ENCODE measurements around the gene SOX30. TPM values are rescaled to one million over a fixed set of nuclear protein-coding genes. Genes with fewer than 3 reads are reported as not detected.

Gene SOX30
- total RNA-seq, 2 experiments from 2014 or later: not detected

DNA sequence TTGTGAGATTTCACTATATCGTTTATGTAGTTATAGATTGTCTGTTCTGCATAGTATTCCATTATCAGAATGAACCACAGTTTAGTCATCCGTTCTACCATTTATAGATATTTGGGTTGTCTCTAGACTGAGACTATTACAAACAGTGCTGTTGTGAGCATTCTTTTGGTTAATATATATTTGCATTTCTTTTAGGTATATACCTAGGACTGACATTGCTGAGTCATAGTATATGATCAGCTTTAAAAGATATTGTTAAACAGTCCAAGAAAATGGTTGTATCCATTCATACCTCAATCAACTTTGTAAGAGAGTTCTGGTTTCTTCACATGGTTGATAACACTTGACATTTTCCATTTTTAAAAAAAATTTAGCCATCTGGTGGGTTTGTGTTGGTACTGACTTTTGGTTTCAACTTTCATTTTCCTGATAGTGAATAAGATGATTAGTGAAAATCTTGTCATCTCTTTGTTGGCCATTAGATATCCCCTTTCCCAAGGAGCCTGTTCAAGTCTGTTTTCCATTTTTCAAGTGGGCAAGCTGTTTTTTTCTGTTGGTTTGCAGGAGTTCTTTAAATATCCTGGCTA, 53.8 kb downstream of the SOX30 start:
- Histone ChIP-seq H3K27ac (ENCODE audit: low read depth in 1 of 2, low read length in 2 of 2) (no peak overlapping the region), H3K36me3 (ENCODE audit: insufficient read depth, low read length) (no peaks in the 10 kb centered on the region), H3K4me1 (ENCODE audit: insufficient read depth, low read length) (peaks cover 54% of the 10 kb centered on the region), H3K9me3 (ENCODE audit: control insufficient read depth in 1 of 2, insufficient read depth in 1 of 2, low read length in 2 of 2) (no peaks in the 10 kb centered on the region), H3K27me3 (ENCODE audit: control insufficient read depth in 1 of 2, insufficient read depth in 2 of 2, low read length in 2 of 2) (no peaks in the 10 kb centered on the region), H3K4me3 (ENCODE audit: low read length) (no peak overlapping the region)
- Mint-ChIP-seq H3K4me1 (ENCODE audit: low read depth) (peaks cover 67% of the 10 kb centered on the region), H3K4me3 (no peak overlapping the region), H3K36me3 (ENCODE audit: low read depth) (no peaks in the 10 kb centered on the region), H3K9me3 (no peaks in the 10 kb centered on the region), H3K27ac (no peak overlapping the region), H3K27me3 (no peaks in the 10 kb centered on the region)
- ChIA-PET CTCF (no interaction called here), POLR2A (no interaction called here)
- intact Hi-C loops (cut with DNase I, micrococcal nuclease): no loop called here
- DNase-seq (no peak), ATAC-seq (ENCODE audit: poor library complexity) (no peak)
- TF ChIP-seq, protein P1, sequence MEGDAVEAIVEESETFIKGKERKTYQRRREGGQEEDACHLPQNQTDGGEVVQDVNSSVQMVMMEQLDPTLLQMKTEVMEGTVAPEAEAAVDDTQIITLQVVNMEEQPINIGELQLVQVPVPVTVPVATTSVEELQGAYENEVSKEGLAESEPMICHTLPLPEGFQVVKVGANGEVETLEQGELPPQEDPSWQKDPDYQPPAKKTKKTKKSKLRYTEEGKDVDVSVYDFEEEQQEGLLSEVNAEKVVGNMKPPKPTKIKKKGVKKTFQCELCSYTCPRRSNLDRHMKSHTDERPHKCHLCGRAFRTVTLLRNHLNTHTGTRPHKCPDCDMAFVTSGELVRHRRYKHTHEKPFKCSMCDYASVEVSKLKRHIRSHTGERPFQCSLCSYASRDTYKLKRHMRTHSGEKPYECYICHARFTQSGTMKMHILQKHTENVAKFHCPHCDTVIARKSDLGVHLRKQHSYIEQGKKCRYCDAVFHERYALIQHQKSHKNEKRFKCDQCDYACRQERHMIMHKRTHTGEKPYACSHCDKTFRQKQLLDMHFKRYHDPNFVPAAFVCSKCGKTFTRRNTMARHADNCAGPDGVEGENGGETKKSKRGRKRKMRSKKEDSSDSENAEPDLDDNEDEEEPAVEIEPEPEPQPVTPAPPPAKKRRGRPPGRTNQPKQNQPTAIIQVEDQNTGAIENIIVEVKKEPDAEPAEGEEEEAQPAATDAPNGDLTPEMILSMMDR (IDR thresholded peaks at IDR 0.05): no peak

DNA sequence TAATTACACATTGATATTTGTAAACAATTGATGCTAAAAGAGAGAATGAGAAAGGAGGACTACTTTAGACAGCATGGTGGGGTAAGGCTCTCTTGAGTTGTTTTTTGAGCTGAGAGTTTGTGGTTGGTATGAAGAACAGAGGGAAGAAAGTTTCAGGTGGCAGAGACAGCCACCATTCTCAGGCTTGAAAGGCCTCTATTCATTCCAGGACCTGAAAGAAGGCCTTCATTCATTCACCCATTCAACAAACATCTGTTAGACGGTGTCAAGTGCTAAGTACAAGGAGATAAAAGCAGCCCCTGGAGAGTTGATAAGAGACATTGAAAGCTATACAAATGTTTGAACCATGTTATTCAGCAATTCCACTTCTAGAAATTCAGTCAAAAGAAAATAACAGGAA, 55.0 kb downstream of the SOX30 start:
- Mint-ChIP-seq H3K27me3 (no peaks in the 10 kb centered on the region), H3K36me3 (ENCODE audit: low read depth) (no peaks in the 10 kb centered on the region), H3K9me3 (no peaks in the 10 kb centered on the region), H3K4me1 (ENCODE audit: low read depth) (peaks cover 66% of the 10 kb centered on the region), H3K27ac (peak overlapping the region; percentile 10), H3K4me3 (no peak overlapping the region)
- TF ChIP-seq, protein P1 (IDR thresholded peaks at IDR 0.05): no peak
- no peak overlapping the region for H3K27ac ChIP-seq (ENCODE audit: low read depth in 1 of 2, low read length in 2 of 2)
- ChIA-PET CTCF (interaction anchor here (1.3 to 1.4 kb wide), 2 partner anchors 14 to 54 kb away, joined by 4 read pairs; no protein-coding TSS in a partner anchor), POLR2A (interaction anchor here (0.9 kb wide), 1 partner anchor 24 kb away, joined by 3 read pairs; no protein-coding TSS in a partner anchor)
- no peaks in the 10 kb centered on the region for H3K36me3 ChIP-seq (ENCODE audit: insufficient read depth, low read length)
- H3K27me3 ChIP-seq (ENCODE audit: control insufficient read depth in 1 of 2, insufficient read depth in 2 of 2, low read length in 2 of 2): no peaks in the 10 kb centered on the region
- no peak overlapping the region for H3K4me3 ChIP-seq (ENCODE audit: low read length)
- peaks cover 53% of the 10 kb centered on the region for H3K4me1 ChIP-seq (ENCODE audit: insufficient read depth, low read length)
- intact Hi-C loops (cut with DNase I, micrococcal nuclease): no loop called here
- no peaks in the 10 kb centered on the region for H3K9me3 ChIP-seq (ENCODE audit: control insufficient read depth in 1 of 2, insufficient read depth in 1 of 2, low read length in 2 of 2)
- DNase-seq (no peak), ATAC-seq (ENCODE audit: poor library complexity) (no peak)

DNA sequence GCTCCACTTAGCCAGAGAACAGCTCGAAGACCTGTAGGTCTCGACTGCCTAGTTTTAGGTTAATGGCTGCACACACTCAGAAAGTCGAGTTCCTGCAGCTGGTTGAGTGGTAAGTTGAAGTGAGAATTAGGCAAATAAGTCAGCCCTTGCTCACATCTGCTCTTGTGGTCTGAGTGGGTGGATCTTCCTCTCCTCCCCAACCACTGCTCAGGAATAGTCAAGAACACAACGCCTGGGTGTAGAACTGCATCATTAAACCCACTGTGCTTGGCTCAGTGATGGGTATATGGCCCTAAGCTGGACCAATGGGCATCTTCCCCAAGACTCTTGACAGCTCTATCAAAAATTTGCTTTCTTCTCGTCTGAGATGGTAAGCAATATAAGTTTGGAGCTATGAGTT, 55.8 kb downstream of the SOX30 start:
- no peaks in the 10 kb centered on the region for H3K9me3 Mint-ChIP-seq
- ChIA-PET CTCF (interaction anchor here (1.3 to 1.4 kb wide), 2 partner anchors 13 to 55 kb away, joined by 4 read pairs; no protein-coding TSS in a partner anchor), POLR2A (interaction anchor here (0.6 to 0.9 kb wide), 3 partner anchors 12 to 53 kb away, joined by 3 to 6 read pairs (median 3); no protein-coding TSS in a partner anchor)
- Histone ChIP-seq H3K4me1 (ENCODE audit: insufficient read depth, low read length) (peaks cover 51% of the 10 kb centered on the region), H3K27ac (ENCODE audit: low read depth in 1 of 2, low read length in 2 of 2) (peak overlapping the region in 1 of 2 donors; percentile 16), H3K27me3 (ENCODE audit: control insufficient read depth in 1 of 2, insufficient read depth in 2 of 2, low read length in 2 of 2) (no peaks in the 10 kb centered on the region), H3K4me3 (ENCODE audit: low read length) (no peak overlapping the region), H3K36me3 (ENCODE audit: insufficient read depth, low read length) (no peaks in the 10 kb centered on the region), H3K9me3 (ENCODE audit: control insufficient read depth in 1 of 2, insufficient read depth in 1 of 2, low read length in 2 of 2) (no peaks in the 10 kb centered on the region)
- TF ChIP-seq, protein P1 (IDR thresholded peaks at IDR 0.05): no peak
- no peaks in the 10 kb centered on the region for H3K36me3 Mint-ChIP-seq (ENCODE audit: low read depth)
- intact Hi-C loops (cut with DNase I, micrococcal nuclease): no loop called here
- no peaks in the 10 kb centered on the region for H3K27me3 Mint-ChIP-seq
- DNase-seq (peak in 4 of 14 experiments; percentile 36 to 59 (median 48)), ATAC-seq (ENCODE audit: poor library complexity) (peak; percentile 67)
- peak overlapping the region; percentile 10 for H3K27ac Mint-ChIP-seq
- no peak overlapping the region for H3K4me3 Mint-ChIP-seq
- peaks cover 70% of the 10 kb centered on the region for H3K4me1 Mint-ChIP-seq (ENCODE audit: low read depth)

All from CD4-positive, alpha-beta T cell (primary cell).